Prostate gland (tissue), 2 donors: ENCODE measurements around the gene PROK2.

Experiments
- POLR2A ChIP-seq: fragments of 450-650 bp; IDR thresholded peaks from one replicate; pipeline ENCODE4 v1.6.1; 2016; ENCODE audit warnings: antibody characterized with exemption, mild to moderate bottlenecking
- TF ChIP-seq, protein P1 (sequence below), 4 experiments: fragments of 200-600 bp in 2 of 4; fragments of 450-650 bp in 2 of 4; sonication (generic) in 2 of 4; IDR thresholded peaks; 1 replicate in 3 of 4; 2 replicates in 1 of 4; pipeline ENCODE4 v1.5.1; 2016 to 2019; ENCODE audit warnings: antibody characterized with exemption in 4 of 4, mild to moderate bottlenecking in 2 of 4, moderate library complexity in 2 of 4

GRCh38 chr3:71776538-71776937, 8.4 kb downstream of the PROK2 start:
- TF ChIP-seq, protein P1, sequence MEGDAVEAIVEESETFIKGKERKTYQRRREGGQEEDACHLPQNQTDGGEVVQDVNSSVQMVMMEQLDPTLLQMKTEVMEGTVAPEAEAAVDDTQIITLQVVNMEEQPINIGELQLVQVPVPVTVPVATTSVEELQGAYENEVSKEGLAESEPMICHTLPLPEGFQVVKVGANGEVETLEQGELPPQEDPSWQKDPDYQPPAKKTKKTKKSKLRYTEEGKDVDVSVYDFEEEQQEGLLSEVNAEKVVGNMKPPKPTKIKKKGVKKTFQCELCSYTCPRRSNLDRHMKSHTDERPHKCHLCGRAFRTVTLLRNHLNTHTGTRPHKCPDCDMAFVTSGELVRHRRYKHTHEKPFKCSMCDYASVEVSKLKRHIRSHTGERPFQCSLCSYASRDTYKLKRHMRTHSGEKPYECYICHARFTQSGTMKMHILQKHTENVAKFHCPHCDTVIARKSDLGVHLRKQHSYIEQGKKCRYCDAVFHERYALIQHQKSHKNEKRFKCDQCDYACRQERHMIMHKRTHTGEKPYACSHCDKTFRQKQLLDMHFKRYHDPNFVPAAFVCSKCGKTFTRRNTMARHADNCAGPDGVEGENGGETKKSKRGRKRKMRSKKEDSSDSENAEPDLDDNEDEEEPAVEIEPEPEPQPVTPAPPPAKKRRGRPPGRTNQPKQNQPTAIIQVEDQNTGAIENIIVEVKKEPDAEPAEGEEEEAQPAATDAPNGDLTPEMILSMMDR (IDR thresholded peaks at IDR 0.05), result no peak
- no peak for TF ChIP-seq POLR2A
